Measurements from ENCODE around the gene OSBPL2. TPM values are rescaled to one million over a fixed set of nuclear protein-coding genes. Genes with fewer than 3 reads are reported as not detected.

The OSBPL2 gene
- total RNA-seq, 1 donor from 2014 or later = 28.4 TPM

DNA sequence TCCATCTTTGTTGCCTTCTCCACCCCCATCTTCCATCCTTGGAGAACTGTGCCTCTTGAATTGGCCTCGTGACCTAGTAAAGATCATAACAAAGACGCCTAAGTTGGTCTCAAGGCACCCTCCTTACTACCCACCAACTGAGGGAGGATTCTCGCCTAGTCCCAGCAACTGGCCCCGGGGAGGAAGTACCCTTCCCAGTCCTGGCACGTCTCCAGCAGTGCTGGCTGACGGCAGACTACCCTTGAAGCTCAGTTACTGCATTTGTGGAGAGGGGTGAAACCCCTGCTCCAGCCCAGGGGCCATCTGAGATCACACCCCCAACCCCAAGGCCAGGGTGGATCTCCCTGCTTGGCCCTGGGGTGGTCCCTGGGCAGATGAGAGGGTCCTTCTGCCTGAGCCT, 2.1 kb upstream of the OSBPL2 start:
- H3K27me3 ChIP-seq = no peaks in the 10 kb centered on the region
- Mint-ChIP-seq H3K27ac (peak overlapping the region; percentile 96), H3K4me3 (peak overlapping the region; percentile 86), H3K36me3 (no peaks in the 10 kb centered on the region), H3K9me3 (no peaks in the 10 kb centered on the region), H3K27me3 (ENCODE audit: insufficient read depth, low read depth) (peaks cover 4% of the 10 kb centered on the region), H3K4me1 (peaks cover 48% of the 10 kb centered on the region)
- no peaks in the 10 kb centered on the region for H3K9me3 ChIP-seq (ENCODE audit: low read depth)
- H3K27ac ChIP-seq = no peak overlapping the region
- no peaks in the 10 kb centered on the region for H3K36me3 ChIP-seq
- peaks cover 26% of the 10 kb centered on the region for H4K20me1 ChIP-seq (ENCODE audit: low read depth)
- H3F3A ChIP-seq (ENCODE audit: low read depth) = peaks cover 12% of the 10 kb centered on the region
- no peak overlapping the region for H3K9ac ChIP-seq
- H3K4me3 ChIP-seq = no peak overlapping the region
- peak overlapping the region; percentile 79 for H3K4me2 ChIP-seq
- peak overlapping the region; percentile 39 for H2AFZ ChIP-seq (replicated peaks)
- DNase-seq (ENCODE audit: low spot score) = no peak
- H3K4me1 ChIP-seq = peaks cover 23% of the 10 kb centered on the region
- TF ChIP-seq, protein P1, sequence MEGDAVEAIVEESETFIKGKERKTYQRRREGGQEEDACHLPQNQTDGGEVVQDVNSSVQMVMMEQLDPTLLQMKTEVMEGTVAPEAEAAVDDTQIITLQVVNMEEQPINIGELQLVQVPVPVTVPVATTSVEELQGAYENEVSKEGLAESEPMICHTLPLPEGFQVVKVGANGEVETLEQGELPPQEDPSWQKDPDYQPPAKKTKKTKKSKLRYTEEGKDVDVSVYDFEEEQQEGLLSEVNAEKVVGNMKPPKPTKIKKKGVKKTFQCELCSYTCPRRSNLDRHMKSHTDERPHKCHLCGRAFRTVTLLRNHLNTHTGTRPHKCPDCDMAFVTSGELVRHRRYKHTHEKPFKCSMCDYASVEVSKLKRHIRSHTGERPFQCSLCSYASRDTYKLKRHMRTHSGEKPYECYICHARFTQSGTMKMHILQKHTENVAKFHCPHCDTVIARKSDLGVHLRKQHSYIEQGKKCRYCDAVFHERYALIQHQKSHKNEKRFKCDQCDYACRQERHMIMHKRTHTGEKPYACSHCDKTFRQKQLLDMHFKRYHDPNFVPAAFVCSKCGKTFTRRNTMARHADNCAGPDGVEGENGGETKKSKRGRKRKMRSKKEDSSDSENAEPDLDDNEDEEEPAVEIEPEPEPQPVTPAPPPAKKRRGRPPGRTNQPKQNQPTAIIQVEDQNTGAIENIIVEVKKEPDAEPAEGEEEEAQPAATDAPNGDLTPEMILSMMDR (IDR thresholded peaks at IDR 0.05) = no peak
- no peak for TF ChIP-seq EZH2phosphoT487 (IDR thresholded peaks at IDR 0.05)
- no peak for TF ChIP-seq EZH2 (IDR thresholded peaks at IDR 0.05)
- H3K79me2 ChIP-seq (ENCODE audit: low read depth) = peaks cover 26% of the 10 kb centered on the region

GRCh38 chr20:62236766-62237513, 1.4 kb upstream of the OSBPL2 start:
- peak; percentile 97 for DNase-seq (ENCODE audit: low spot score)
- Histone ChIP-seq H3K9ac (no peak overlapping the region), H3K9me3 (ENCODE audit: low read depth) (no peaks in the 10 kb centered on the region), H3K36me3 (no peaks in the 10 kb centered on the region), H4K20me1 (ENCODE audit: low read depth) (peaks cover 33% of the 10 kb centered on the region), H3K4me1 (peaks cover 23% of the 10 kb centered on the region), H3K4me3 (peak overlapping the region; percentile 25), H3F3A (ENCODE audit: low read depth) (peaks cover 12% of the 10 kb centered on the region), H2AFZ (replicated peaks) (peak overlapping the region; percentile 39), H3K4me2 (peak overlapping the region; percentile 79), H3K27me3 (no peaks in the 10 kb centered on the region), H3K79me2 (ENCODE audit: low read depth) (peaks cover 33% of the 10 kb centered on the region), H3K27ac (no peak overlapping the region)
- Mint-ChIP-seq H3K4me3 (peak overlapping the region; percentile 86), H3K36me3 (peaks cover 5% of the 10 kb centered on the region), H3K4me1 (peaks cover 48% of the 10 kb centered on the region), H3K9me3 (no peaks in the 10 kb centered on the region), H3K27me3 (ENCODE audit: insufficient read depth, low read depth) (peaks cover 4% of the 10 kb centered on the region), H3K27ac (peak overlapping the region; percentile 96)
- TF ChIP-seq, protein P1 (IDR thresholded peaks at IDR 0.05) = no peak

- peaks cover 4% of the 10 kb centered on the region for H3K27me3 Mint-ChIP-seq (ENCODE audit: insufficient read depth, low read depth)
- peak overlapping the region; percentile 79 for H3K4me2 ChIP-seq
Observed at GRCh38 chr20:62237514-62237800, 864 bp upstream of the OSBPL2 start.

More at GRCh38 chr20:62237514-62237800, 864 bp upstream of the OSBPL2 start:
- peaks cover 39% of the 10 kb centered on the region for H3K79me2 ChIP-seq (ENCODE audit: low read depth)
- peaks cover 12% of the 10 kb centered on the region for H3F3A ChIP-seq (ENCODE audit: low read depth)
- DNase-seq (ENCODE audit: low spot score) = no peak
- H3K27me3 ChIP-seq = no peaks in the 10 kb centered on the region
- H3K27ac ChIP-seq = no peak overlapping the region
- TF ChIP-seq, protein P1 (IDR thresholded peaks at IDR 0.05) = no peak
- TF ChIP-seq EZH2phosphoT487 (IDR thresholded peaks at IDR 0.05) (no peak), EZH2 (IDR thresholded peaks at IDR 0.05) (no peak)
- Mint-ChIP-seq H3K4me3 (peak overlapping the region; percentile 86), H3K36me3 (peaks cover 5% of the 10 kb centered on the region), H3K27ac (peak overlapping the region; percentile 96), H3K4me1 (peaks cover 48% of the 10 kb centered on the region), H3K9me3 (no peaks in the 10 kb centered on the region)
- peak overlapping the region; percentile 40 for H3K4me3 ChIP-seq
- no peaks in the 10 kb centered on the region for H3K36me3 ChIP-seq
- H3K4me1 ChIP-seq = peaks cover 23% of the 10 kb centered on the region
- no peak overlapping the region for H2AFZ ChIP-seq (replicated peaks)
- no peak overlapping the region for H3K9ac ChIP-seq
- H4K20me1 ChIP-seq (ENCODE audit: low read depth) = peaks cover 39% of the 10 kb centered on the region
- no peaks in the 10 kb centered on the region for H3K9me3 ChIP-seq (ENCODE audit: low read depth)

Data from neural progenitor cell (in vitro differentiated cells).